ENCODE data around the gene ZSWIM6.

The ZSWIM6 gene

GRCh38 chr5:61371474-61371873, 39.4 kb downstream of the ZSWIM6 start:
- DNase-seq (ENCODE audit: low read depth) = no peak
- no peak overlapping the region for H3K4me3 ChIP-seq (ENCODE audit: low read depth, low read length)
- TF ChIP-seq, protein P1, sequence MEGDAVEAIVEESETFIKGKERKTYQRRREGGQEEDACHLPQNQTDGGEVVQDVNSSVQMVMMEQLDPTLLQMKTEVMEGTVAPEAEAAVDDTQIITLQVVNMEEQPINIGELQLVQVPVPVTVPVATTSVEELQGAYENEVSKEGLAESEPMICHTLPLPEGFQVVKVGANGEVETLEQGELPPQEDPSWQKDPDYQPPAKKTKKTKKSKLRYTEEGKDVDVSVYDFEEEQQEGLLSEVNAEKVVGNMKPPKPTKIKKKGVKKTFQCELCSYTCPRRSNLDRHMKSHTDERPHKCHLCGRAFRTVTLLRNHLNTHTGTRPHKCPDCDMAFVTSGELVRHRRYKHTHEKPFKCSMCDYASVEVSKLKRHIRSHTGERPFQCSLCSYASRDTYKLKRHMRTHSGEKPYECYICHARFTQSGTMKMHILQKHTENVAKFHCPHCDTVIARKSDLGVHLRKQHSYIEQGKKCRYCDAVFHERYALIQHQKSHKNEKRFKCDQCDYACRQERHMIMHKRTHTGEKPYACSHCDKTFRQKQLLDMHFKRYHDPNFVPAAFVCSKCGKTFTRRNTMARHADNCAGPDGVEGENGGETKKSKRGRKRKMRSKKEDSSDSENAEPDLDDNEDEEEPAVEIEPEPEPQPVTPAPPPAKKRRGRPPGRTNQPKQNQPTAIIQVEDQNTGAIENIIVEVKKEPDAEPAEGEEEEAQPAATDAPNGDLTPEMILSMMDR (IDR thresholded peaks at IDR 0.05; ENCODE audit: control insufficient read depth, extremely low read depth, insufficient read depth) = no peak

GRCh38 chr5:61379677-61380076, 47.6 kb downstream of the ZSWIM6 start:
- no peak overlapping the region for H3K4me3 ChIP-seq (ENCODE audit: low read depth, low read length)
- TF ChIP-seq, protein P1 (IDR thresholded peaks at IDR 0.05; ENCODE audit: control insufficient read depth, extremely low read depth, insufficient read depth) = no peak
- DNase-seq (ENCODE audit: low read depth) = no peak

DNA sequence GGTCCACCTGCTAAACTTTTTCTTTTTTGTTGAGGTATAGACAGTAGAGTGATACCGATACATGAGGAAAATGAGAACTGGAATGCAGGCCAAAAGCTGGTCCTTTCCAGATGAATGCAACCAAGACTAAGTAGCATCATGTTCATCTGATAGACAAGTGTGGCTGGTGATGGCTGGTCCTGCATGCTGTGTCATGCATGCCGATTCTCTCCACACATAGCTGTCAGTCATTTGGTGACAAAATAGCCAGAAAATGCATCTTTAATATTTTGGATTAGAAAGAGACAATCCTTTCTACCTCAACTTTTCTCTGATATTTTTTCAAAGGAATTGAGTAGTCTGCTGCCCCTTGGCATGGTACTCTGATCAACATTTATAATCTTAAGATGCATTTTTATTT, 49.9 kb downstream of the ZSWIM6 start:
- no peak overlapping the region for H3K4me3 ChIP-seq (ENCODE audit: low read depth, low read length)
- no peak for DNase-seq (ENCODE audit: low read depth)
- TF ChIP-seq, protein P1 (IDR thresholded peaks at IDR 0.05; ENCODE audit: control insufficient read depth, extremely low read depth, insufficient read depth) = no peak

- TF ChIP-seq, protein P1 (IDR thresholded peaks at IDR 0.05; ENCODE audit: control insufficient read depth, extremely low read depth, insufficient read depth) = no peak
- H3K4me3 ChIP-seq (ENCODE audit: low read depth, low read length) = no peak overlapping the region
- no peak for DNase-seq (ENCODE audit: low read depth)
Measured at GRCh38 chr5:61385627-61386026, 53.6 kb downstream of the ZSWIM6 start.

DNA sequence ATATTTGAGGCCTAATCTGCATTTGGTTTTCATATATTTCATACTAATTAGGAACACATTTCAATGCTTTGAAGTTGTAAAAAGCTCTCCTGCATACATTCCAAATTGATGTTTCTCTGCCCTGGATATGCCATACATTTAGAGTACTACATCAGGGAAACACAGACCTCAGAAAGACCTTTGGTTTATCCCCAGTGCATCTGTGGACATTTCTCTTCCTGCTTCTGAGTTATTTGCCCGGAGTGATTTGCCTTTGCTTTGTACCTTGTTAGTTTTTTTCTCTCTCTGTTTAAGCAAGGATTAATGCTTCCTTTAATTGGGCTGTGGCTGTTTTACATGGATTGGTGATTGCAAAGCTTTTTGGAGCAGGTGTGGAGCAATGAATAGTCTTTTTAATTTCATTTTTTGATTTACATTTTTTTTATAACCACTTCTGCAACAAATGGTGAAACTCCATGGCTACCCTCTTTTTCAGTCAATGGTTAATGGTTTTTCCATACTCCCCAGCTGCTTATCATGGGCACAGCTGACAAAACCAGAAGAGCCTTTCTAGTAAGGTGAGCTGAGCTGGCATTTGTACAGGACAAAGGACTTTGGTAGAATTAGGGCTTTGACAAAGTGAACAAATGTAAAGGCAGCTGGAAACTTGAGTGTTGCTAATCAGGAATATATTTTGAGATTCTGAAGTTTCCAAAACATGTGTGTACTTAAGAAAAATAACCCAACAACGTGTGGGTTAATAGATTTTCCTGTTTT, 54.2 kb downstream of the ZSWIM6 start:
- TF ChIP-seq, protein P1 (IDR thresholded peaks at IDR 0.05; ENCODE audit: control insufficient read depth, extremely low read depth, insufficient read depth) = no peak
- H3K4me3 ChIP-seq (ENCODE audit: low read depth, low read length) = no peak overlapping the region
- peak; percentile 42 for DNase-seq (ENCODE audit: low read depth)

GRCh38 chr5:61389609-61390008, 57.6 kb downstream of the ZSWIM6 start:
- TF ChIP-seq, protein P1 (IDR thresholded peaks at IDR 0.05; ENCODE audit: control insufficient read depth, extremely low read depth, insufficient read depth) = no peak
- H3K4me3 ChIP-seq (ENCODE audit: low read depth, low read length) = no peak overlapping the region
- DNase-seq (ENCODE audit: low read depth) = no peak
